ENCODE results near the gene CCDC138. TPM values are rescaled to one million over a fixed set of nuclear protein-coding genes. Genes with fewer than 3 reads are reported as not detected.

The CCDC138 gene
- total RNA-seq, 2 experiments from 2014 or later, result 12.3 to 13.5 TPM

GRCh38 chr2:108893277-108893676 is 106.7 kb downstream of the CCDC138 start:
- ChIA-PET CTCF (no interaction called here), POLR2A (no interaction called here)
- TF ChIP-seq CTCF (IDR thresholded peaks at IDR 0.05), result no peak
- intact Hi-C loops (cut with micrococcal nuclease), result no loop called here
- Mint-ChIP-seq H3K36me3 (ENCODE audit: low read depth) (peaks cover 42% of the 10 kb centered on the region), H3K4me1 (ENCODE audit: low read depth) (no peaks in the 10 kb centered on the region), H3K27ac (no peak overlapping the region), H3K9me3 (peaks cover 21% of the 10 kb centered on the region), H3K27me3 (no peaks in the 10 kb centered on the region), H3K4me3 (no peak overlapping the region)
- DNase-seq (no peak), ATAC-seq (no peak)

GRCh38 chr2:108894766-108895165 is 108.2 kb downstream of the CCDC138 start:
- Mint-ChIP-seq H3K9me3 (peaks cover 12% of the 10 kb centered on the region), H3K27me3 (no peaks in the 10 kb centered on the region), H3K4me3 (no peak overlapping the region), H3K36me3 (ENCODE audit: low read depth) (peaks cover 40% of the 10 kb centered on the region), H3K4me1 (ENCODE audit: low read depth) (no peaks in the 10 kb centered on the region), H3K27ac (no peak overlapping the region)
- CTCF ChIA-PET, result interaction anchor here (0.8 to 1.6 kb wide), 2 partner anchors 34 to 47 kb away, joined by 3 read pairs; no protein-coding TSS in a partner anchor
- POLR2A ChIA-PET, result no interaction called here
- no peak for ATAC-seq
- no peak for TF ChIP-seq CTCF (IDR thresholded peaks at IDR 0.05)
- DNase-seq, result no peak
- intact Hi-C loops (cut with micrococcal nuclease), result no loop called here

- ChIA-PET POLR2A (no interaction called here), CTCF (interaction anchor here (0.8 to 1.6 kb wide), 3 partner anchors 9 to 48 kb away, joined by 3 read pairs; no protein-coding TSS in a partner anchor)
- peaks cover 13% of the 10 kb centered on the region for H3K9me3 Mint-ChIP-seq
- H3K27me3 Mint-ChIP-seq, result no peaks in the 10 kb centered on the region
- no peak overlapping the region for H3K27ac Mint-ChIP-seq
- ATAC-seq (no peak), DNase-seq (no peak)
- intact Hi-C loops (cut with micrococcal nuclease), result no loop called here
- TF ChIP-seq CTCF (IDR thresholded peaks at IDR 0.05), result no peak
- peaks cover 41% of the 10 kb centered on the region for H3K36me3 Mint-ChIP-seq (ENCODE audit: low read depth)
- no peaks in the 10 kb centered on the region for H3K4me1 Mint-ChIP-seq (ENCODE audit: low read depth)
- no peak overlapping the region for H3K4me3 Mint-ChIP-seq
Measured at GRCh38 chr2:108895188-108895587, 108.6 kb downstream of the CCDC138 start.

- ATAC-seq (no peak), DNase-seq (no peak)
- Mint-ChIP-seq H3K4me3 (no peak overlapping the region), H3K27ac (no peak overlapping the region), H3K9me3 (peaks cover 7% of the 10 kb centered on the region), H3K27me3 (no peaks in the 10 kb centered on the region), H3K36me3 (ENCODE audit: low read depth) (peaks cover 39% of the 10 kb centered on the region), H3K4me1 (ENCODE audit: low read depth) (no peaks in the 10 kb centered on the region)
- intact Hi-C loops (cut with micrococcal nuclease), result no loop called here
- POLR2A ChIA-PET, result no interaction called here
- CTCF ChIA-PET, result no interaction called here
- TF ChIP-seq CTCF (IDR thresholded peaks at IDR 0.05), result no peak
Measured at GRCh38 chr2:108896741-108897140, 110.2 kb downstream of the CCDC138 start.

- Mint-ChIP-seq H3K4me1 (ENCODE audit: low read depth) (no peaks in the 10 kb centered on the region), H3K27me3 (no peaks in the 10 kb centered on the region), H3K4me3 (no peak overlapping the region), H3K36me3 (ENCODE audit: low read depth) (peaks cover 32% of the 10 kb centered on the region), H3K27ac (no peak overlapping the region), H3K9me3 (peaks cover 8% of the 10 kb centered on the region)
- ATAC-seq (no peak), DNase-seq (no peak)
- CTCF ChIA-PET, result interaction anchor here (1.3 kb wide), 1 partner anchor 30 kb away, joined by 5 read pairs; no protein-coding TSS in a partner anchor
- intact Hi-C loops (cut with micrococcal nuclease), result no loop called here
- no peak for TF ChIP-seq CTCF (IDR thresholded peaks at IDR 0.05)
- POLR2A ChIA-PET, result no interaction called here
Measured at GRCh38 chr2:108898315-108899082, 111.9 kb downstream of the CCDC138 start.
